ENCODE results near the gene CRISPLD2.

CRISPLD2 gene

GRCh38 chr16:84861671-84862070 lies 41.9 kb downstream of the CRISPLD2 start:
- no peak overlapping the region for H3K27ac ChIP-seq
- ChIA-PET POLR2A (ENCODE audit: low non-redundant PET) (no interaction called here), CTCF (interaction anchor here (0.6 kb wide), 1 partner anchor 101 kb away, joined by 3 read pairs; no protein-coding TSS in a partner anchor)
- no peak for TF ChIP-seq CTCF (conservative IDR thresholded peaks at IDR 0.05; ENCODE audit: low read depth)
- DNase-seq (ENCODE audit: low spot score) = no peak

- TF ChIP-seq CTCF (conservative IDR thresholded peaks at IDR 0.05; ENCODE audit: low read depth) = no peak
- CTCF ChIA-PET = no interaction called here
- no peak overlapping the region for H3K27ac ChIP-seq
- POLR2A ChIA-PET (ENCODE audit: low non-redundant PET) = no interaction called here
- no peak for DNase-seq (ENCODE audit: low spot score)
Measured at GRCh38 chr16:84862804-84863480, 43.2 kb downstream of the CRISPLD2 start.

- H3K27ac ChIP-seq = no peak overlapping the region
- CTCF ChIA-PET = no interaction called here
- no peak for TF ChIP-seq CTCF (conservative IDR thresholded peaks at IDR 0.05; ENCODE audit: low read depth)
- DNase-seq (ENCODE audit: low spot score) = no peak
- POLR2A ChIA-PET (ENCODE audit: low non-redundant PET) = no interaction called here
Measured at GRCh38 chr16:84863481-84863814, 43.7 kb downstream of the CRISPLD2 start.

- TF ChIP-seq CTCF (conservative IDR thresholded peaks at IDR 0.05; ENCODE audit: low read depth) = no peak
- DNase-seq (ENCODE audit: low spot score) = no peak
- ChIA-PET CTCF (interaction anchor here (0.9 kb wide), 1 partner anchor 60 kb away, joined by 3 read pairs; no protein-coding TSS in a partner anchor), POLR2A (ENCODE audit: low non-redundant PET) (no interaction called here)
- H3K27ac ChIP-seq = no peak overlapping the region
Measured at GRCh38 chr16:84864326-84864955, 44.7 kb downstream of the CRISPLD2 start.

GRCh38 chr16:84867696-84868095 lies 47.9 kb downstream of the CRISPLD2 start:
- POLR2A ChIA-PET (ENCODE audit: low non-redundant PET) = no interaction called here
- CTCF ChIA-PET = interaction anchor here (0.6 kb wide), 2 partner anchors 57 to 113 kb away, joined by 3 read pairs; no protein-coding TSS in a partner anchor
- TF ChIP-seq CTCF (conservative IDR thresholded peaks at IDR 0.05; ENCODE audit: low read depth) = no peak
- no peak overlapping the region for H3K27ac ChIP-seq
- DNase-seq (ENCODE audit: low spot score) = no peak

GRCh38 chr16:84868328-84868727 lies 48.5 kb downstream of the CRISPLD2 start:
- no peak for TF ChIP-seq CTCF (conservative IDR thresholded peaks at IDR 0.05; ENCODE audit: low read depth)
- H3K27ac ChIP-seq = no peak overlapping the region
- no peak for DNase-seq (ENCODE audit: low spot score)
- POLR2A ChIA-PET (ENCODE audit: low non-redundant PET) = no interaction called here
- CTCF ChIA-PET = no interaction called here
